GM21360 (cell line): Measurements from ENCODE around the gene TNFRSF4.
A peak's percentile ranks its signal among the peaks of the same experiment; 100 is the strongest.
"Not testable (repeated sequence)": the region's sequence is repeated elsewhere in the genome, so short reads cannot be mapped to it uniquely, and the experiment has no call there.

Experiments
- ATAC-seq: cut with Tn5 transposase; IDR thresholded peaks from one replicate; pipeline ENCODE4 v1.9.1; 2021; ENCODE audit warnings: mild to moderate bottlenecking, moderate library complexity; ENCODE audit not compliant: unreplicated experiment

The TNFRSF4 gene

DNA sequence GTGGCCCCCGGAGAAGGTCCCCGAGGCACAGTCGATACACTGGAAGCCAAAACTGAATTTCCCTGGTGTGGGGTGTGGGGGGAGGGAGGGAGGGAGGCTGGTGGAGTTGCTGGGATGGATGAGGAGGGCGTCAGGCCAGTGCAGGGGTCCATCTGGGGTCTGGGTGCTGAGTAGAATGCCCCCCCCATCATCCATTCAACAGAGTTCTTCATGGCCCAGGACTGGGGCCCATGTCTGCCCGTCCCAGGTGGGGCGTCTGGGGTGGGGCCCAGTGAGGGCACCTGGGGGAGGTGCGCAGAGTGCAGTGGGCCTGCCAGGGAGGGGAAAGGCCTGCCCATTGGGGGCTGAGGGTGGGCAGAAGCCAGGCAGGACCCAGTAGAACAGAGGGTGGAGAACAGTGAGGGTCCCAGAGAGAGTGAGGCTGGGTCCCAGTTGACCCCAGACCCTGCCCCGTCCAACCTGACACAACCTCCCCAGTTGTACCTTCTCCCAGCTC lies 9.5 kb downstream of the TNFRSF4 start:
- ATAC-seq, result no peak

DNA sequence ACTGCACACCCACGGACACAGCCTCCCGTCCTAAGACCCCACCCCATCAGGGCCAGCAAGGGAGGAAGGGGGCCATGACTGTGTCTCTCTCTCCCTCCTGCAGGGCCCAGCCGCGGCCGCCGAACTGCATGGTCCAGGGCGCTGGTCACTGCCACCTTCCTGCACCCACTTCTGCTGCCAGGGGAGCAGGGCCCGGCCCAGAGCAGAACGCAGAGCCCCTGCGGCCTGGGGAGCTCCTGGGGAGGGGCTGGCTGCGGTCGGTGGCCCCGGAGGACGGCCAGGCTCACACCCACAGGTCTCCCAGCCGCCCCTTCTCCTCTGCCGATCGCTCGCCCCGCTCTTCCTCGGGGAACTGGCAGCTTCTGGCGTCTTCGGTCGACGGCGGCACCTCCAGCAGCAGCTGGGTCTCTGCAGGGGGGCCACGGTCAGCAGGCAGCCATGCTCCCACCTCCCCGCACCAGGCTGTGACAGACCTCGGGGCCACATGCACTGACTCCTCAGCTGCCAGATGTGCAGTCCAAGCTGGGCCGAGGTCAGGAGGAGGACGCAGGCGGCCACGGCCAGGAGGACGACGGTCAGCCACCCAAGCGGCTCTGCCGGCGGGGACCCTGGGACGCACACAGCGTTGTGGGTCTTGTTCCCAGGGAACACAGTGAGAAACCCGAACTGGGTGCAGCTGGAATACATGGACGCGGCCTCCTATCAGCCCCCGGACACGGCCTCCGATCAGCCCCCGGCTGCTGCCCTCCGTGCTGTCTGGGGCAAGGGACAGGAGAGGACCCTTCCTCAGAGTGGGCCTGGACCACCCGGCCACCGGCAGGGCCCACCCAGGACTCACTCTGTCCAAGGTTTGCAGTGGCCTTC lies 10.2 kb downstream of the TNFRSF4 start:
- no peak for ATAC-seq

DNA sequence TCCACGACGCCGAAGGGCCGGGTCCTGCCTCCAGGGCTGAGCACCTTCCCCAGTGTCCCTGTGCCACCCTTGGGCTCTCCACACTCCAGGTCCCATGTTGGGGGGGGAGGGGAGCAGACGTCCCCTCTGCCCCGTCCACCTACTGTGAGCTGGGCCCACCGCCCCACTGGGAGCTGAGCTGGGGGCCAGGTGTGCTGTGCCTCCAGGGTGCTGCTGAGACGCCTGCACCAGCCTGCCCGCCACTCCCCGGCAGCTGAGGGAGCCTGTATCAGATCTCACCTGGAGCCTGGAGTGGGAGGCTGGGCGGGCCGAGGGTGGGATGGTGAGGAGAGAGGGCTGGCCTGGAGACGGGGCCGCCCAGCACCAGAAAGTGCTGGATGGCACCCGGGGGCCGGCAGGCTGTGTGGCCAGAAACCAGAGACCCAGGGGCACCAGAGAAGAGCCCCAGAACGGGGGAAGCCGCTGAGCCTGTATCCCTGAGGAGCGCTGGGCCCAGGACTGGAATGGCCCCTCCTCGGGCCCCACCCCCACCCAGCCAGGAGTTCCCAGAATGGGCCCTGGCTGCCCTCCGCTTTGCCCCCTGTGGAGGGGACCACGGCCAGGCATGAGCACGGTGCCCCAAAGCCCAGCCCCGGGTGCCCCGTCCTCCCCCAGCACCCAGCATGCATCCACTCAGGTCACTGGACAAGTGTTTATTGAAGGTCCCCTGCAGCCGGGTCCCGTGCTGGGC lies 11.0 kb downstream of the TNFRSF4 start:
- no peak for ATAC-seq

DNA sequence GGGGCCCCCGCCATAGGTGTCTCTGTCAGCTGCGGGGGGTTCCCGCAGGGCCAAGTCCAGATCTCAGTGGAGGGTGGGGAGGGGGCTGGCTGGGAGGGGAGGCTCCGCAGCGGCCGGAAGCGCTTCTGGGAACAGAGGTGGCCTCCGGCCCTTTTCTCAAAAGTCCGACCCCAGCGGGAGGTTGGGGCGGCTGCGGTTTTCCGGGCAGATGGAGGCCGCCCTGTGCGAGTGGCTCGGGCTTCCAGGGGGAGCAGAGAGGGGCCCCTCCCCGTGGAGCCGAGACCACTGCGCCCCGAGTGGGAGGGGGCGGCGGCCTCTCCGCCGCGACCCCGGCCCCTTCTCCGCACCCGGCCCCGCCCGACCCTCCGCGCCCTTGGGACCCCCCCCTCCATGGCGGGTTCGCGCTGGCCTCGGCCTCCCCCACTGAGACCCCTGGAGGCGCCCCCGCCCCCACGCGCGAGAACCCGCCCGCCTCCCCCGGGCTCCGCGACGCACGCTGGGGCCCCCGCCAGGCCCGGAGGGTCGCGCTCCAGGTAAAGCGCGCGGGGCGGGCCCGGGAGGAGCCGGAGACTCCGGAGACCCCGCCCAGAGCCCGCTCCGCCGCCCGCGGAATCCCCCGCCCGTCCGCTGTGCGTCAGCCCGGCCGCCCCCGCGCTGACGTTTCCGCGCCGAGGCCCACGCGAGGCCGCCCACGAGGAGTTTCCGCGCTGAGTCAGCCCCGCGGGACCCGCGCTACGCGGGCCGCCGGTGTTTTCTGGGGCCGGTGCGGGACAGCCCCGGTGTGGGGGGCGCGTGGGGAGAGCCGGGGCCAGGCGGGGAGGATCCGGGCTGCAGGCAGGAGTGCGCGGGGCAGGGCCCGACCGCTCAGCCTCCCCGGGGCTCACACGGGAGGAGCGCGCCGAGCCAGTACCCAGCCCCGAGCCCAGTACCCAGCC lies 12.8 kb downstream of the TNFRSF4 start:
- ATAC-seq, result peak; percentile 54

DNA sequence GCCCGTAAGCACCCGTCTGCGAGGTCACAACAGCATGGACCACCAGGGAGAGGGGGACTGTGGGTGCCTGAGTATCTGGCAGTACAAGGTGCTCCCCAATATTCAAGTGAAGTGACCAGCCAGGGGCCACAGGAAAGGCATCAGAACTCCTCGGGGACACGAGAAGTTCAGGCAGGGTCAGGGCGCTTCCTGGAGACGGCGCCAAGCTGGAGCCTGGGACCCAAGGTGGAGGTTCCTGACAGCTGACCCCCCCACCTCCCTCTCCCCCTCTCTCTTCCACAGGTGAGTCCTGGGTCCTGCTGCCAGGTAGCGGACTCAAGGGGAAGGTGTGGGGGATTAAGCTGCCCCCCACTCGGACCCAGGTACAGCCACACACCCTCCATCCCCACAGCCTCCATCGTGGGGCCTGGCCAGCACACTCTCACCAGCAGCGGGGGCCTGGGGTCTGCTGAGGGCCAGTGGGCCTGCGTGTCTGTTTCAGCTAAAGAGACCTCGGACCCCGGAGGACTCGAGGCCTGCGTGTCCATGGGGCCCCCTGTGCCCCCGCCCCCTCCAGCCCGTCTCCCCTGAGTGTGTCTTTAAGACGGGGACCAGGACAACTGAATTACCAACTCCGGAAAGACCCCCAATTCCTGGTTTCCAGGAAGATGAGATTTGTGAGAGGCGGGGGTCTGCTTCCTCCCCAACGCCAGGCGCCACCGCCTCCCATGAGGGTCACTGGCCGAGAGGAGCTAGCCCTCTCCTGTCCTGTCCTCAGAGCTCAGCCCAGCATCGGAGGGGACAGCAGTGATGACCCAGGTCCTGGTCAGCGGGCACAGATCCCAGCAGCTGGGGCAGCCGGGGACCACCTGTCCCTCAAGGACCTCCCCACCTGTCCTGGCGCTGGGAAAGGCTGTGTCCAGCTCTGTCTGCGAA lies 13.7 kb downstream of the TNFRSF4 start:
- no peak for ATAC-seq

DNA sequence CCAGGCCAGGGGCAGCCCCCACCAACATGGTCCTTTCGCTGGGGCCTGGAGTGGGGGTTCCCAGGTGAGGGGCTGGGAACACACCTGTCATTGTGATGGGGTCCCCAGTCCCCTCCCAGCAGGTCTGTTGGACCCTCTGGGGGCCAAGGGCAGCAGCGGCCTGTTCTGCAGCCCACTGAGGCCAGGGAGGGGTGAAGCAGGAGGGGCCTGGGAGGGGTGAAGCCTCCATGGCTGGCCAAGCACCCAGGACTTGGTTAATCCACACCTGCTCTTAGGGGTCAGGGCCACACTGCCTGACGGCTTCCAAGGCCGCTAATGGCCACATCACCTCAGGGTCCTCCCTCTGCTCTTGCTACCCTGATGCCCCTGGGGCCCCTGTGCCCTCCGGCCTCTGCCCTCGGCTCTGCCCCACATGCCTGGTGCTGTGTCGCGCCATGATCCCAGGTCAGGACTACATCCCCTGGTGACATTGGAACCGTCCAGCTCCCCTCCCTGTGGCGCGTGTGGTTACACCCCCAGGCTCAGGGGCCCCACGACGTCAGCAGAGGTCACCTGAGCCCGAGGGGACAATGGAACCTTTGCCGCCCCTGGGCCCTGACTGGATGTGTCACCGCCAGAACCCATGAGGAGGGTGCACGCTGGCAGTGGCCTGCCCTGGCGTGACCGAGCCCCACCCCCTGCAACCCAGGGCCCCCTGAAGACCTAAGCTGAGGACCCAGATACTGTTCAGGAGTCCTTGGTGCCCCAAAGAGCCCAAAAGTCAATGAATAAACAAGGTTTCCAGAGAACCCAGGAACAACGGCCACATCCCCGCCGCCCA lies 14.6 kb downstream of the TNFRSF4 start:
- ATAC-seq, result no peak

DNA sequence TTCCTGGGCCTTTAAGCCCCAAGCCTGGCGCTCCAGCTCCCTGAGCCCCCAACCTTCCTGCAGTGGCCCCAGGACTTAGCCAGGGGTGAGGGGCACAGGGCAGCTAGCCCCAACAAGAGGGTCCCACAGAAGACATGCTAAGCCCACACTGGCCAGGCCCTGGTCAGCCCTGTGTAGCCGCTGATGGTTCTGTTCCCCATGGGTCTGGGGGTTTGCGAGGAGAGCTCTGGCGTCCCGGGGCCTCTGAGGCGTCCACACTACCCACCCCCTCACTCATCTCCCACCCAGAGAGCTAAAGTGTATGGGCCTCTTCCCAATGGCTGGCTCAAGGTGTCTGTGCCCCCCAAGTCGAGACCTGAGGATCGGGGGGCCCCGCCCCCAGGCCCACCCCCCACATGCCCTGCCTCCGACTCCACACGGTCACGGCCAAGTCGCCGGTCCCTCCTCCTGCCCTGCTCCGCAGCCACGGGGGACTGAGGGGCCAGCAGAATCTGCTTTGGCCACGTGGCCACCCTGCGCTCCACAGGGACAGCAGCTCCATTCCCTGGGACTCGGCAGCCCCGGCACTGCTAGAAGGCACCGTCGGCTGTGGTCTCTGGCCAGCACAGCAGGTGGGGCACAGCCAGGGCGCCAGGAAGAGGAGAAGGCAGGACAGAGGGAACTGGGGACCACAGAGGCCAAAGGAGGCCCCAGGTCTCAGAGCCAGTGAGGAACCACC lies 15.4 kb downstream of the TNFRSF4 start:
- no peak for ATAC-seq

DNA sequence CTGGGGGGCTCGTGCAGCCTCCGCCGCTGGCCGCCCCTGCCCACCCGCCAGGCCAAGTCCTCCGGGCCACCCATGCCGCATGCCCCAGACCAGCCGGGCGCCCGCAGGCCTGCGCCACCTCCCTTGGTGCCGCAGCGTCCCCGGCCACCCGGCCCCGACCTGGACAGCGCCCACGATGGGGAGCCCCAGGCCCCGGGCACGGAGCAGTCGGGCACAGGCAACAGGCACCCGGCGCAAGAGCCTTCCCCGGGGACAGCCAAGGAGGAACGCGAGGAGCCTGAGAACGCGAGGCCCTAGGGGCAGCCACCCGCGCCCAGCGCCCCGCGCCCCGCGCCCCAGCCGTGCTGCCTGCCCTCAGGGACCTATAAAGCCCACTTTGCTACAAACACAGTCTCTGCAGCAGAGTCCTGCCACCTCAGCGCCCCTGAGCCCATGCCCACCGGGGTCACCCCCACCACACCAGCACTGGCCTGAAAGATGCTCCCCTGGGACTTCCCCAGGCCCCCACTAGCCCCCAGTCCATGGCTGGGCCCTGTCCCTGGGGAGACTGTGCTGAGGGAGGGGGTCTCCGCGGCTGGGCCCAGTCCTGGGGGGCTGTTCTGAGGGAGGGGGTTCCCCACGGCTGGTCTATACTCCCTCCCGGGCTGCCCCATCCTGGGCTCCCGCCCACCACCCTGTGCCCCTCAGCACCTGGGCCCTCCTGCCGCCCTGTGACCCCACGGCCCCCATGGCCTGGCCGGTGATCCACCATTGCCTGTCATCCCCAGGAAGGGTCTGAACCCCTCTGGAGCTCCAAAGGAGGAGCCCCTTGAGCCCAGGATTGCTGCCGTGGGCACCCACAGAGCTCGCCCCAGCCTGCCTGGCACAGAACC lies 16.2 kb downstream of the TNFRSF4 start:
- no peak for ATAC-seq

DNA sequence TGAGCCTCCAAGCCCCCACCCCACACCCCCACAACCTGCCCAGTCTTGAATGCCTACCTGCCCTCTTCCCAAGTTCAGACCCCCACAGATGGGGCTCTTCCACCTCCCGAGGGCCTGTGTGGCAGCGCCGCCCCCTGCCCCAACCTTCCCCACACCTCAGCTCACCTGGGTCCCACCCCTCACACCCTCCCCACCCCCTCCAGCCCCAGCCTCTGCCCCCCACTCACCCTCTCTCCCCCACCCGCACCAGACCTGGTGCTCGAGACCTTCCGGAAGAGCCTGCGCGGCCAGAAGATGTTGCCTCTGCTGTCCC lies 16.8 kb downstream of the TNFRSF4 start:
- ATAC-seq, result no peak

DNA sequence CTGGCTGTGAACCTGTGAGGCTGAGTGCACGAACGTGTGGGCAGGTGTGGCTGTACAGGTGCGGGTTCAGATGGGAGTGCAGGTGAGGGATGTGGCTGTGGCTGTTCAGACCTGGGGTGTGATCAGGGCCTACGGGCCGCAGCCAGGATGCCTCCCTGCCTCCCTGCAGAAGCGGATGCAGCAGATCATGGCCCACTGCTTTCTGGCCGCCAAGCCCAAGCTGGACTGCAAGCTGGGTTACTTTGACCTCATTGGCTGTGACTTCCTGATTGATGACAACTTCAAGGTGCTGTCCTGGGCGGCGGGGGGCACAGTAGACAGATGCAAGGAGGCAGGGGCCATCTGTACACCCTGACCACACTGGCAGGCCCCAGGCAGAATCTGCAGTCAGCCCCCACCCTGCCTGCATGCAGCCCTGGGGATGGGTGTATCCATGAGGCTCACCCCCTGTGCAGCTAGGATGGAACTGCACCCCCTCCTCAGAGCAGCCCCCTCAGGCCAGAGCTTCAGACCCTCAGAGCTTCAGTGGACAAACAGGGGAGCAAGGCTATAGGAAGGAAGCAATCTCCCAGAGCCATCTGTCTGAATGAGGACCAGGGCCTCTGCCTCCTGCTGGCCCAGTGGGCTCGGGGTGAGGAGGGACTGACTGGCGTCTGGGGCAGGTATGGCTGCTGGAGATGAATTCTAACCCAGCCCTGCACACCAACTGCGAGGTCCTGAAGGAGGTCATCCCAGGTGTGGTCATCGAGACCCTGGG lies 17.3 kb downstream of the TNFRSF4 start:
- ATAC-seq, result no peak

DNA sequence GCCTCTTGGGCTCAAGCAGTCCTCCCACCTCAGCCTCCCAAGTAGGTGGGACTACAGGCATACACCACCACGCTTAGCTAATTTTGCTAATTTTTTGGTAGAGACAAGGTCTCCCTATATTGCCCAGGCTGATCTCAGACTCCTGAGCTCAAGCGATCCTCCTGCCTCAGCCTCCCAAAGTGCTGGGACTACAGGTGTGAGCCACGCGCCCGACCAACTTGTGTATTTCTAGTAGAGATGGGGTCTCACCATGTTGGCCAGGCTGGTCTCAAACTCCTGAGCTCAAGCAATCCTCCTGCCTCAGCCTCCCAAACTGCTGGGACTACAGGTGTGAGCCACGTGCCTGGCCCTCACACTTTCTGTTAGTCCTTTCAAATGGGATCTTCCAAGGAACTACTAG lies 18.2 kb downstream of the TNFRSF4 start:
- ATAC-seq, result not testable (repeated sequence)

DNA sequence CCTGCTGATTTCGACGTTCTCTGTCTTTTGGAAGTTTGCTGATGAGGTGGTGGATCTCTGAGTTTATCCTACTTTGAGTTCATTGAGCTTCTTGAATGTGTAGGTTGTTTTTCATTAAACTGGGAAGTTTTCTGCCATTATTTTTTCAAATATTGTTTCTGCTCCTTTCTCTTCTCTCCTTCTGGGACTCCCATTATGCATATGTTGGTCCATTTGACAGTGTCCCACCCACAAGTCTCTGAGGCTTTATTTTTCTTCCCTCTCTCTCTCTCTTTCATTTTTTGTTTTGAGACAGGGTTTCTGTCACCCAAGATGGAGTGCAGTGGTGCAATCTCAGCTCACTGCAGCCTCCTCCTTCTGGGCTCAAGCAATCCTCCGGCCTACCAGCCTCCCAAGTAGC lies 19.2 kb downstream of the TNFRSF4 start:
- no peak for ATAC-seq

DNA sequence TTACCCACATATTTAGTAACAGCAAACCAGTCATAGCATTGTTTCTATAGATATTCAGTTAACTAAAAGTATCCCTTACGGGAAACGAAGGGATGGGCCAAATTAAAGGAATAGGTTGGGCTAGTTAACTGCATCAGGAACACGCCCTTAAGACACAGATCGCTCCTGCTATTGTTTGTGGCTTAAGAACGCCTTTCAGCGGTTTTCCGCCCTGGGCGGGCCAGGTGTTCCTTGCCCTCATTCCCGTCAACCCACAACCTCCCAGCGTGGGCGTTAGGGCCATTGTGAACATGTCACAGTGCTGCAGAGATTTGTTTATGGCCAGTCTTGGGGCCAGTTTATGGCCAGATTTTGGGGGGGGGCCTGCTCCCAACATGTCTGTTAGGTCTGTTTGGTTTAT lies 22.2 kb downstream of the TNFRSF4 start:
- ATAC-seq, result no peak

DNA sequence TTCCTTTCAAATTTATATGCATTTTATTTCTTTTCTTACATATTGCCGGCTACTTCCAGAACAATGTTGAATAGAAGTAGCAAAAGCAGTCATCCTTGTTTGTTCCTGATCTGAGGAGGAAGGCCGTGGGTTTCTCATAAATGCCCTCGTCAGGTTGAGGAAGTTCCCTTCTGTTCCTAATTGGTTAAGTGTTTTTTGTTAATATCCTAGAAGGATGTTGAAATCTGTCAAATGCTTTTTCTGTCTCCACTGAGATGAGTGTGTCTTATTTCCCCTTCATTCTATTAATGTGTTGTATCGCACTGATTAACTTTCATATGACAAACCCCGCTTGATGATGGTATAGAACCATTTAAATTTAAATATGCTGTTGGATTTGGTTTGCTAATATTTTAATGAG lies 24.8 kb downstream of the TNFRSF4 start:
- no peak for ATAC-seq

DNA sequence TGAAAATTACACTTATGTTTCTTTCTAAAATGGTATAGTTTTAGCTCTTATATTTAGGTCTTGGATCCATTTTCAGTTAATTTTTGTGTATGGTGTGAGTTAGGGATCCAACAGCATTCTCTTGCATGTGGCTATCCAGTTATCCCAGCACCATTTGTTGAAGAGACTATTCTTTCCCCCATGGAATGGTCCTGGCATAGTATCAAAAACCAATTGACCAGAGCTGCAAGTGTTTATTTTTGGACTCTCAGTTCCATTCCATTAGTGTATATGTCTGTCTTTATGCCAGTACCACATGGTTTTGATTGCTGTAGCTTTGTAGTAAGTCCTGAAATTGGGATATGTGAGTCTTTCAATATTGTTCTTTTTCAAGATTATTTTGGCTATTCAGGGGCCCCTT lies 26.0 kb downstream of the TNFRSF4 start:
- ATAC-seq, result no peak

DNA sequence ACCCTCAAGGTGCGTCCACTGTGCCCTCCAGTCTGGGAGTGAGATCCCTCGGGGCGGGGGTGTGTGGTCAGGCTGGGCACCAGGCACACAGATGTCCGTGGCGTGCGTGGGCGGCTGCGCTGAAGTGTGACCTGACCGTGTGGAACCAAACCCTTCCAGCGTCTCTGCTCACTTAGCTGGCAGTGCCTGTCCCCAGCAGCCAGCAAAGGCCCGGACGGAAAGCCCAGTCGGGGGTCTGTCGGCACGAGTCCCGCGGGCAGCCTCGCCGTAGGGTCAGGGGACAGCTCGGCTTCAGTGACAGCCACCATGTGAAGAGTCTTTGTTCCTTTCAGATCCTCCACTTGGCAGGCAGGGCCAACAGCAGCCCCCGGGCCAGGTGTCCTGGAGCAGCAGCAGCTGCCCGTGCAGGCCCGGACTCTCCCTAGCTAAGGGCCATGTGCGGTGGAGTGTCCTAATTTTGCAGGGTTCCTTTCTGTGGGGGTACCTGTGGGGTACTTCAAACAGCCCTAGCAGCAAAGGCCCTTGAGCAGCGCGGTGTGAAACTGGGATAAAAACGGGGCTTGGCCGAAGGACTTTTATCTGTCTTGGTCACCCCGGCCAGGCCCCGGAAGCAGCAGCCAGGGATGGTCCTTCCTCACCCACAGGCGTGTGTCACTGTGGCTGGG lies 28.7 kb downstream of the TNFRSF4 start:
- ATAC-seq, result no peak
